ENCODE results near the gene CHST8.
A peak's percentile ranks its signal among the peaks of the same experiment; 100 is the strongest.
"Not testable (repeated sequence)": the region's sequence is repeated elsewhere in the genome, so short reads cannot be mapped to it uniquely, and the experiment has no call there.

The CHST8 gene

GRCh38 chr19:33595783-33596182 lies 26.0 kb upstream of the CHST8 start:
- no peak overlapping the region for H3K27ac ChIP-seq (ENCODE audit: poor library complexity, severe bottlenecking)
- DNase-seq (ENCODE audit: low spot score) = no peak
- no peaks in the 10 kb centered on the region for H3K9me3 ChIP-seq (ENCODE audit: severe bottlenecking)
- H3K27me3 ChIP-seq (ENCODE audit: insufficient read depth, poor library complexity, severe bottlenecking) = no peaks in the 10 kb centered on the region
- H3K36me3 ChIP-seq (ENCODE audit: low read depth) = no peaks in the 10 kb centered on the region
- H3K4me1 ChIP-seq (ENCODE audit: insufficient read depth, poor library complexity, severe bottlenecking) = no peaks in the 10 kb centered on the region
- ATAC-seq (ENCODE audit: low read depth) = no peak
- TF ChIP-seq CTCF (IDR thresholded peaks at IDR 0.05; ENCODE audit: poor library complexity, severe bottlenecking) = no peak
- H3K4me3 ChIP-seq (ENCODE audit: severe bottlenecking) = no peak overlapping the region

- ATAC-seq (ENCODE audit: low read depth) (no peak), DNase-seq (ENCODE audit: low spot score) (no peak)
- no peak for TF ChIP-seq CTCF (IDR thresholded peaks at IDR 0.05; ENCODE audit: poor library complexity, severe bottlenecking)
- H3K9me3 ChIP-seq (ENCODE audit: severe bottlenecking) = no peaks in the 10 kb centered on the region
- no peaks in the 10 kb centered on the region for H3K36me3 ChIP-seq (ENCODE audit: low read depth)
- H3K27ac ChIP-seq (ENCODE audit: poor library complexity, severe bottlenecking) = no peak overlapping the region
- H3K4me1 ChIP-seq (ENCODE audit: insufficient read depth, poor library complexity, severe bottlenecking) = no peaks in the 10 kb centered on the region
- H3K27me3 ChIP-seq (ENCODE audit: insufficient read depth, poor library complexity, severe bottlenecking) = no peaks in the 10 kb centered on the region
- H3K4me3 ChIP-seq (ENCODE audit: severe bottlenecking) = no peak overlapping the region
These were observed 20.2 kb upstream of the CHST8 start for GRCh38 chr19:33601583-33601982.

- Histone ChIP-seq H3K36me3 (ENCODE audit: low read depth) (no peaks in the 10 kb centered on the region), H3K27ac (ENCODE audit: poor library complexity, severe bottlenecking) (no peak overlapping the region), H3K4me3 (ENCODE audit: severe bottlenecking) (no peak overlapping the region), H3K27me3 (ENCODE audit: insufficient read depth, poor library complexity, severe bottlenecking) (no peaks in the 10 kb centered on the region), H3K9me3 (ENCODE audit: severe bottlenecking) (no peaks in the 10 kb centered on the region), H3K4me1 (ENCODE audit: insufficient read depth, poor library complexity, severe bottlenecking) (no peaks in the 10 kb centered on the region)
- no peak for TF ChIP-seq CTCF (IDR thresholded peaks at IDR 0.05; ENCODE audit: poor library complexity, severe bottlenecking)
- no peak for ATAC-seq (ENCODE audit: low read depth)
- no peak for DNase-seq (ENCODE audit: low spot score)
These were observed 19.1 kb upstream of the CHST8 start for GRCh38 chr19:33602576-33603204.

GRCh38 chr19:33603377-33603776 lies 18.4 kb upstream of the CHST8 start:
- Histone ChIP-seq H3K36me3 (ENCODE audit: low read depth) (no peaks in the 10 kb centered on the region), H3K27me3 (ENCODE audit: insufficient read depth, poor library complexity, severe bottlenecking) (no peaks in the 10 kb centered on the region), H3K4me1 (ENCODE audit: insufficient read depth, poor library complexity, severe bottlenecking) (no peaks in the 10 kb centered on the region), H3K9me3 (ENCODE audit: severe bottlenecking) (no peaks in the 10 kb centered on the region), H3K4me3 (ENCODE audit: severe bottlenecking) (no peak overlapping the region), H3K27ac (ENCODE audit: poor library complexity, severe bottlenecking) (no peak overlapping the region)
- no peak for TF ChIP-seq CTCF (IDR thresholded peaks at IDR 0.05; ENCODE audit: poor library complexity, severe bottlenecking)
- ATAC-seq (ENCODE audit: low read depth) (peak; percentile 27; the same call in 1 of the 3 replicates), DNase-seq (ENCODE audit: low spot score) (no peak)

- Histone ChIP-seq H3K27me3 (ENCODE audit: insufficient read depth, poor library complexity, severe bottlenecking) (no peaks in the 10 kb centered on the region), H3K4me1 (ENCODE audit: insufficient read depth, poor library complexity, severe bottlenecking) (no peaks in the 10 kb centered on the region), H3K36me3 (ENCODE audit: low read depth) (no peaks in the 10 kb centered on the region), H3K9me3 (ENCODE audit: severe bottlenecking) (peaks cover 5% of the 10 kb centered on the region), H3K4me3 (ENCODE audit: severe bottlenecking) (no peak overlapping the region), H3K27ac (ENCODE audit: poor library complexity, severe bottlenecking) (no peak overlapping the region)
- no peak for ATAC-seq (ENCODE audit: low read depth)
- TF ChIP-seq CTCF (IDR thresholded peaks at IDR 0.05; ENCODE audit: poor library complexity, severe bottlenecking) = no peak
- no peak for DNase-seq (ENCODE audit: low spot score)
These were observed 17.1 kb upstream of the CHST8 start for GRCh38 chr19:33604651-33605050.

GRCh38 chr19:33605803-33606295 lies 15.9 kb upstream of the CHST8 start:
- H3K27ac ChIP-seq (ENCODE audit: poor library complexity, severe bottlenecking); H3K27me3 ChIP-seq (ENCODE audit: insufficient read depth, poor library complexity, severe bottlenecking); H3K9me3 ChIP-seq (ENCODE audit: severe bottlenecking); H3K4me1 ChIP-seq (ENCODE audit: insufficient read depth, poor library complexity, severe bottlenecking); H3K36me3 ChIP-seq (ENCODE audit: low read depth); H3K4me3 ChIP-seq (ENCODE audit: severe bottlenecking); ATAC-seq (ENCODE audit: low read depth); DNase-seq (ENCODE audit: low spot score): not testable (repeated sequence)

Data from RWPE2 (cell line).